GM06990 (cell line): ENCODE measurements around the gene KRT32.

ENCODE experiments used
- DNase-seq: peaks from one replicate; pipeline ENCODE4 v3.0.0-alpha.2; 2011; ENCODE audit not compliant: insufficient read length; ENCODE audit errors: extremely low read depth
- H3K27me3 ChIP-seq: replicated peaks from 2 replicates; pipeline ENCODE4 v1.6.0; 2011; ENCODE audit warnings: low read length; ENCODE audit not compliant: control insufficient read depth, insufficient read depth
- H3K36me3 ChIP-seq: 2 replicates; pipeline ENCODE4 v1.5.1; 2011; ENCODE audit warnings: low read length; ENCODE audit not compliant: control insufficient read depth, insufficient read depth
- H3K4me3 ChIP-seq: replicated peaks from 2 replicates; pipeline ENCODE4 v1.5.1; 2011; ENCODE audit warnings: low read depth, mild to moderate bottlenecking, control low read depth, low read length
- TF ChIP-seq, protein P1 (sequence below): IDR thresholded peaks from 2 replicates; pipeline ENCODE4 v1.5.1; 2011; ENCODE audit warnings: low read length, control low read depth, mild to moderate bottlenecking, inconsistent platforms; ENCODE audit not compliant: insufficient read depth, poor library complexity, severe bottlenecking

Gene KRT32

DNA sequence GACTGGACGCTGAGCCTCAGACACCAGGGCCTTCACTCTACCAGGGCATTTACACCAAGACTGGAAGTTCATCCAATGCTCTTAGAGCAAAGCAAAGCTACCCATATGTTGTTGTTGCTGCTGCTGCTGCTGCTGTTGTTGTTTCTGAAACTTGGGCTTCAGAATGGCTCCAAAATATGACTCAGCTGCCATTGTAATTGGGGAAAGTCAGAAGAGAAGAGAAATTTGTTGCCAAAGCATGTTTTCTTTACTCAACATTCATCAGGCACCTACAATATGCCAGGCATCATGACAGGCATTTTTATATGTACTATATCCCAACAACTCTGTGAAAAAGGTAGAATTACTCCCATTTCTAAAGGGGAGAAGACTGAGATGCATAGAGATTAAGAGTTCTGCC lies 11.9 kb downstream of the KRT32 start:
- H3K27me3 ChIP-seq: no peaks in the 10 kb centered on the region; the same call in 1 of the 2 replicates
- no peaks in the 10 kb centered on the region for H3K36me3 ChIP-seq
- TF ChIP-seq, protein P1, sequence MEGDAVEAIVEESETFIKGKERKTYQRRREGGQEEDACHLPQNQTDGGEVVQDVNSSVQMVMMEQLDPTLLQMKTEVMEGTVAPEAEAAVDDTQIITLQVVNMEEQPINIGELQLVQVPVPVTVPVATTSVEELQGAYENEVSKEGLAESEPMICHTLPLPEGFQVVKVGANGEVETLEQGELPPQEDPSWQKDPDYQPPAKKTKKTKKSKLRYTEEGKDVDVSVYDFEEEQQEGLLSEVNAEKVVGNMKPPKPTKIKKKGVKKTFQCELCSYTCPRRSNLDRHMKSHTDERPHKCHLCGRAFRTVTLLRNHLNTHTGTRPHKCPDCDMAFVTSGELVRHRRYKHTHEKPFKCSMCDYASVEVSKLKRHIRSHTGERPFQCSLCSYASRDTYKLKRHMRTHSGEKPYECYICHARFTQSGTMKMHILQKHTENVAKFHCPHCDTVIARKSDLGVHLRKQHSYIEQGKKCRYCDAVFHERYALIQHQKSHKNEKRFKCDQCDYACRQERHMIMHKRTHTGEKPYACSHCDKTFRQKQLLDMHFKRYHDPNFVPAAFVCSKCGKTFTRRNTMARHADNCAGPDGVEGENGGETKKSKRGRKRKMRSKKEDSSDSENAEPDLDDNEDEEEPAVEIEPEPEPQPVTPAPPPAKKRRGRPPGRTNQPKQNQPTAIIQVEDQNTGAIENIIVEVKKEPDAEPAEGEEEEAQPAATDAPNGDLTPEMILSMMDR: no peak
- no peak for DNase-seq
- no peak overlapping the region for H3K4me3 ChIP-seq

DNA sequence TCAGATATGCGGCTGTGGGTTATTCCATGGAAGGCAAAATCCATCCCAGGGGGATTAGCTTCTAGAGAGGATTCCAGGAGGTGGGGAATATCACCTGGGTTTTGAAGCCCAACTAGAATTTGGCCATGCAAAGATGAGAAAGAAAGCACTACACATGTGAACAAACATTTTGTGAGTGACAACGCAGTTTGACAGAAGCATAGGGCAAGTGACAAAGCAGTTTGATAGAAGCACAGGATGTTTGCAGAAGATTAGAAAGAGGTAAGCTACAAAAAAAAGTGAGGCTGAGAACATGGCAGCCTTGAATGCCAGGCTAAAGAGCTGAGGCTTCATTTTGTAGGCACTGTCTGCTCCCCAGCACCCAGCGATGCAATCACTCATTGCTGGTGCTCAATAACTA lies 14.1 kb downstream of the KRT32 start:
- TF ChIP-seq, protein P1: no peak
- H3K27me3 ChIP-seq: no peaks in the 10 kb centered on the region; the same call in 1 of the 2 replicates
- DNase-seq: no peak

DNA sequence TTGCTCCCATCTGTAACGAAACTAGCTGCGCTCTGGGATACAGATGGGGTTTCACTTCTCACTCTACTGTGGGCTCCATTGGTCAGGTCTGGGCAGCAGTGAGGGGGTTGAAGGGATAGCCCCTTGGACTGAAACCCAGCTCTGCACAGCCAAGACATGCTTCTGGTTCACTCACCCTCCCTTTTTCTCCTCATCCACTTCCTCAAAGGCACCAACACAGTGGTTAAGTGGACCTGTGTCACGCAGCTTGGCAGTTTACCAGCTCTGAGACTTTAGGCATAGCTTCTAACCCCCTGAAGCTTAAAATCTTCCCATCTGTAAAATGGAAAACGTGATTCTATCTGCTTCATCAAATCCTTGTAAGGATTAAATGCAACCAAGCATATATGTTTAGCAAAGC lies 14.9 kb downstream of the KRT32 start:
- no peak for DNase-seq
- Histone ChIP-seq H3K4me3 (no peak overlapping the region), H3K27me3 (no peaks in the 10 kb centered on the region; the same call in none of the 2 replicates), H3K36me3 (no peaks in the 10 kb centered on the region)
- TF ChIP-seq, protein P1: no peak

More for the DNA sequence above, 14.1 kb downstream of the KRT32 start:
- Histone ChIP-seq H3K36me3 (no peaks in the 10 kb centered on the region), H3K4me3 (no peak overlapping the region)

DNA sequence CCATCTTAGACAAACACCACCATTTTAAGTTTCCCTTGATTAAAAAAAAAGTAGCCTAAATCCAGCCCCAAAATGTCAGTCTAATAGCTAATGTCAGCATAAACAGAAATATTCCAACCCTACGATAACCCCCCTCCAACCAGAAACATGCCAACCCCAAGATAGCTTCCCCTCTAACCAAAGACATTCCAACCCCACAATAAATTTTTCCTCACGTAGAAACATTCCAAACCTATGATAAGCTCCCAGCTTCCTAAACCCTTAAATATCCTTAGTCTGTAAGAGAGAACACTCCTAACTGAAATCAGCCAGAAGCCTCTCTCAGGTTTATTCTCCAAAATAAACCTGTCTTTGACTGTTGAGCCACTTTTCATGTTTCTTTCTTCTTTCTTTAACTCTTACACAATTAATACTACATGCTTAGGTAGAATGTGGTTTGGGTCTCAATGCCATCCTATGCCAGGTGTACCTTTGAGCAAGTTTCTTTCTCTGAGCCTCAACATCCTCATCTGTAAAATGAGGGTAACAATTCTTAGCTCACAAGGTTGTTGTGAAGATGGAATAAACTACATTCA lies 15.9 kb downstream of the KRT32 start:
- TF ChIP-seq, protein P1: no peak
- Histone ChIP-seq H3K36me3 (no peaks in the 10 kb centered on the region), H3K4me3 (no peak overlapping the region), H3K27me3 (no peaks in the 10 kb centered on the region; the same call in none of the 2 replicates)
- no peak for DNase-seq

DNA sequence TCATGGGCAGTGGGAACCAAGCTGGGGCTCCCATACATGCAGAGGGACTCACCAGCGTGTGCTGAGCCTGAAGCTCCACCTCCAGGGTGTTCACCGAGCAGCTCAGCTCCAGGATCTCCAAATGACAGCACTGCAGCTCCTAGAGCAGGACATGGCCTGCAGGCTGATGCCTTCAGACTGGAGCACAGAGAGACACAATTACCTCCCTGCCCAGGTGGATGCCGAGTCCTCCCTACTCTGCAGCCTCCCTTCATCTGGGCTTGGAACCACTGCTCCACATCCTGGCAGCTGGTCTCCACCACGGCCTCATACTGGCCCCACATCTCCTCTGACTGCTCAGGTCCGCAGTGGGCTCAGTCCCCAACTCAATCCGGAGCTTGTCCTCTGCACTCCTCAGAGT lies 18.2 kb downstream of the KRT32 start:
- no peak overlapping the region for H3K4me3 ChIP-seq
- H3K36me3 ChIP-seq: no peaks in the 10 kb centered on the region
- TF ChIP-seq, protein P1: no peak
- DNase-seq: no peak
- no peaks in the 10 kb centered on the region; the same call in none of the 2 replicates for H3K27me3 ChIP-seq

DNA sequence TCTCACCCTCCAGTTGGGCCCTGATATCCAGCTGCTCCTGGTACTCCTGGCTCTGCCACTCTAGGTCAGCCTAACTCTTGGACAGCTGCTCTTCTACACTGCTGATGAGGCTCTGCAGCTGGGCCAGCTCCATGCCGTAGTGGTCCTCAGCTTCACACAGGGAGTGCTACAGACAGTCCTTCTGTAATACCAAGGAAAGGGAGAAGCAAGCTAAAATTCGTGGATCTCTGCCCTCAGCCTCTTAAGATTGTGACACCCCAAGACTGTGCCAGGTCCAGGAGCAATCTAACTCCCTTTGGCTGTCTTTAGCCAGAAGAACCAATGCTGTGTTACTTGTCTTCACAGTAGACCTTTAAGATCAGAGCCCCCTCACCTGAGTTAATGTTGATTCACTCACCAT lies 18.7 kb downstream of the KRT32 start:
- no peaks in the 10 kb centered on the region; the same call in none of the 2 replicates for H3K27me3 ChIP-seq
- TF ChIP-seq, protein P1: no peak
- no peak overlapping the region for H3K4me3 ChIP-seq
- H3K36me3 ChIP-seq: no peaks in the 10 kb centered on the region
- DNase-seq: no peak
